Aorta (tissue), 5 donors: Measurements from ENCODE around the gene RGS9BP. TPM values are rescaled to one million over a fixed set of nuclear protein-coding genes. Genes with fewer than 3 reads are reported as not detected.

Experiments
- ATAC-seq: fragments of 200-7000 bp; cut with Tn5 transposase; one replicate; pipeline ENCODE4 v1.9.1; 2022; ENCODE audit warnings: moderate library complexity; ENCODE audit not compliant: low FRiP score
- DNase-seq, 2 donors: peaks; one replicate each; pipeline ENCODE4 v3.0.0-alpha.2; 2020
- H3K27ac ChIP-seq, 2 donors: one replicate each; pipeline ENCODE4 v1.5.1; 2013; ENCODE audit warnings: low read length in 2 of 2, mild to moderate bottlenecking in 2 of 2, moderate library complexity in 2 of 2, control low read depth in 1 of 2, inconsistent platforms in 1 of 2, low read depth in 1 of 2
- H3K27me3 ChIP-seq, 2 donors: one replicate each; pipeline ENCODE4 v1.6.1; 2013; ENCODE audit warnings: control low read depth in 1 of 2, low read length in 1 of 2, mild to moderate bottlenecking in 1 of 2, moderate library complexity in 1 of 2; ENCODE audit not compliant: insufficient read depth in 2 of 2, control insufficient read depth in 1 of 2
- H3K36me3 ChIP-seq, 2 donors: one replicate each; pipeline ENCODE4 v1.6.1; 2013; ENCODE audit warnings: control low read depth in 1 of 2, low read length in 1 of 2, mild to moderate bottlenecking in 1 of 2; ENCODE audit not compliant: insufficient read depth in 2 of 2, control insufficient read depth in 1 of 2
- H3K4me1 ChIP-seq, 2 donors: one replicate each; pipeline ENCODE4 v1.6.1; 2013; ENCODE audit warnings: low read length in 2 of 2, control low read depth in 1 of 2, mild to moderate bottlenecking in 1 of 2, moderate library complexity in 1 of 2; ENCODE audit not compliant: insufficient read depth in 2 of 2, control insufficient read depth in 1 of 2
- H3K4me3 ChIP-seq, 2 donors: one replicate each; pipeline ENCODE4 v1.5.1; 2013; ENCODE audit warnings: low read length in 2 of 2, control low read depth in 1 of 2, mild to moderate bottlenecking in 1 of 2
- H3K9me3 ChIP-seq: one replicate; pipeline ENCODE4 v1.6.1; 2013; ENCODE audit warnings: mild to moderate bottlenecking, low read length; ENCODE audit not compliant: control insufficient read depth
- WGBS, 2 donors: extraction: QIAGEN DNeasy Blood & Tissue Kit; methylation state at CpG; one replicate each; pipeline ENCODE4 v1.1.7; 2013; 5-methylcytosine and 5-hydroxymethylcytosine counted together
- intact Hi-C, 2 donors: fragments of 100-400 bp; cut with DNase I; formaldehyde crosslinking; loops; one replicate each; pipeline versions ENCODE4 v1.14.2 to v1.15.0; 2022
- polyA plus RNA-seq, 2 donors: library from polyadenylated mRNA; stranded (reverse); fragments of 200-250 nt; gene quantifications; one replicate each; pipeline ENCODE4 v1.2.3, GENCODE V29; 2013
- total RNA-seq, 2 donors: library from RNA; stranded (reverse); fragmentation: NEBNext Ultra II Directional; extraction: Animal tissue kit (Norgen Biotek cat#: 25700); gene quantifications; one replicate each; pipeline ENCODE4 v1.2.1, GENCODE V29; 2021
- donor health status: healthy with polysubstance abuse.
- donor health status: Bipolar disorder and iron deficiency.
- donor health status: DM: no; HTN: no; CAD: no.
- donor health status: DM: no; HTN: no; CAD: no.
- donor health status: DM: yes; HTN: yes; CAD: no.

The RGS9BP gene
- total and polyA plus RNA-seq, 4 donors: 0.25 TPM; not detected in 3

DNA sequence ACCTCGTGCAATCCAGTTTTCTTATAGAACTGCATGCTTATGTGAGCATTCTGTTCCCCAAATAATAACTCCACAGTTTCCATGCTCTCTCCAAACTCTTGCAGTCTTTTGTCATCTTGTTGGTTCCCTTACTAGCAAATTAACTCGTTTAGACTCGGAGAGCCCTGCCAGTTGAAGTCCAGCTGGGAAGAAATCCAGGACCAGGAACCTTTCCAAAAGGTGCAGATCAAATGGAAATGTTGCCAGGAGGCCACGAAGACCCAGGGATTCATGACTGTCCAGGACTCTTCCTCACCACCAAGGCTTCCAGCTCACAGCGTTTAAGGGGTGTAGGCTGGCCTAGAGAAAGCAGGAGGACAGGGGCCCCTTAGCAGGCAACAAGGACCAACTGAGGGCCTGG is 41.8 kb downstream of the RGS9BP start:
- 45 to 50% methylated on average over 5 of the region's 5 CpGs for WGBS, 2 donors
- DNase-seq: no peak
- Histone ChIP-seq H3K9me3 (no peaks in the 10 kb centered on the region), H3K27ac (no peak overlapping the region), H3K4me3 (no peak overlapping the region), H3K4me1 (no peaks in the 10 kb centered on the region), H3K27me3 (no peaks in the 10 kb centered on the region), H3K36me3 (peaks cover 2 to 3% of the 10 kb centered on the region in 2 donors)
- intact Hi-C loops: no loop called here
- ATAC-seq: no peak

DNA sequence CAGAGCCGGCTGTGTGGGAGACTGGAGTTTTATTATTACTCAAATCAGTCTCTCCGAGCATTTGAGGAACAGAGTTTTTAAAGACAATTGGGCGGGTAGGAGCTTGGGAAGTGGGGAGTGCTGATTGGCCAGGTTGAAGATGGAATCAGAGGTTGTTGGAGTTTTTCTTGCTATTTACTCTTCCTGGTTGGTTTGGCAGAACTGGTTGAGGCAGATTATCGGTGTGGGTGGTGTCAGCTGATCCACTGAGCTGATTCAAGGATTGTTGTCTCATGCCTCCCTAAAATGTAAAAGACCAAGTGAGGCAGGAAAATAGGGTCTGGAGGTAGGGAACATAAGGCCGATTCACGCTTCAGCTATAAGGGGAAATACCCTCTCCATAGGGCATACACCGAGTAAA is 42.6 kb downstream of the RGS9BP start:
- Histone ChIP-seq H3K36me3 (peaks cover 2 to 3% of the 10 kb centered on the region in 2 donors), H3K9me3 (no peaks in the 10 kb centered on the region)

DNA sequence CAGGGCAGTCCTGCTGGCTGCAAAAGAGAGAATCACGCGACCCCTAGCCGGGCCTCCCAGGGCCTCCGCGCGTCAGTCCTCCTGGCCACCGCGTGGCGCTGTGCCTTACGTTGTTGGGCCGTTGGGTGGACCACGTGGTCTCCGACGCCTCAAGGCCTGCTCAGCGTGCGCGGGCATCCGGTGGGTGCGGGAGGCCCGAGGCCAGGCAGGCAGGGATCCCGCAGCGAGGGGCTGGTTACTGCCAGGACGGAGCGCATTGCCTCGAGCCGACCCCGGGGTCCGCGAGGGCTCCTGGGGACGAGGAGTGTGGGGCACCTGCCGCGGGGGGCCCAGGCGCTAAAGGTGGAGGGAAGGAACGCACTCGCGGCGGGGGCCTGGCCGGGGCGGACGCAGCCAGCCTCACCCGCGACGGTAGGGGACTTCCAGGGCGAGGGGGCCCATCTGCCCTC is 44.0 kb downstream of the RGS9BP start, which contains the start of gene TDRD12:
Gene TDRD12, plus strand, starts transcription at position 157 of the 449 bp plus-strand sequence. CDS start 306 bp downstream, outside the sequence.
- no peak for DNase-seq
- H3K4me3 ChIP-seq: no peak within 1 kb of the TSS
- H3K36me3 ChIP-seq: peaks cover 0 to 3% of the 10 kb centered on the region in 2 donors
- no peaks in the 10 kb centered on the region for H3K4me1 ChIP-seq
- ATAC-seq: no peak
- intact Hi-C loops: no loop called here
- H3K27me3 ChIP-seq: no peaks in the 10 kb centered on the region
- WGBS, 2 donors: 88 to 92% methylated on average over 43 to 44 of the region's 44 CpGs
- H3K27ac ChIP-seq: no peak within 1 kb of the TSS
- H3K9me3 ChIP-seq: no peaks in the 10 kb centered on the region

More for the DNA sequence above, 42.6 kb downstream of the RGS9BP start:
- ATAC-seq: no peak
- Histone ChIP-seq H3K27me3 (no peaks in the 10 kb centered on the region), H3K27ac (no peak overlapping the region), H3K4me1 (no peaks in the 10 kb centered on the region), H3K4me3 (no peak overlapping the region)
- WGBS, 2 donors: 83 to 89% methylated on average over 7 of the region's 7 CpGs
- intact Hi-C loops: no loop called here
- DNase-seq: no peak

DNA sequence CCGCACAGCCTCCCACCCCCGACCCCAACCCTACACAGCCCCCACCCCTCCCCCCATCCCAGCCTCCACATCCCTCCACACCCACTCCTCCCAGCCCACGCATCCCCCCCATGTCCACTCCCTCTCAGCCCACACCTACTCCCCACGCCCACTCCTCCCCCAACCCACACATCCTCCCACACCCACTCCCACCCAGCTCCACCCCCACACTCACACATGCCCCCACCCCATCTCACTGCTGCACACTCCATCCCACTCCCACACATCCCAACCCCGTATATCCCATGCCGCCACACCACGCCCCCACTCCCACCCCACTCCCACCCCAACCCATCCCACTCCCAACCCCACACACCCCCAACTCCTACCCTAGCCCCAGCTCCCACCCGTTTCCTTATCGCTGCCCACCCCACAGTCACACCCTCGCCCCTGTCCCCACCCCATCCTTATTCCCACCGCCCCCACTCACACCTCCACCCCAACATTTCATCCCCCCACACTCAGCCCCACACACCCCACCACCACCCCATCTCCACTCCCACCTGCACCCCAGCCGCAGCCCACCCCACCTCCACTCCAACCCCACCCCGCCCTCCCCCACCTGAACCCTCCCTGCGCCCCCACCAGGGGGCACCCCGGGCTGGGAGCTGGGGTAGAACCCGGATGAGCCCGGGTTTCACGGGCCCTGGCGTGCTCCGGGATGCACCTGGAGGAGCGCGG is 44.7 kb downstream of the RGS9BP start:
- ATAC-seq (no peak), DNase-seq (no peak)
- Histone ChIP-seq H3K27ac (no peak overlapping the region), H3K4me1 (no peaks in the 10 kb centered on the region), H3K36me3 (no peaks in the 10 kb centered on the region), H3K27me3 (no peaks in the 10 kb centered on the region), H3K9me3 (no peaks in the 10 kb centered on the region), H3K4me3 (no peak overlapping the region)
- intact Hi-C loops: no loop called here
- WGBS, 2 donors: 95 to 97% methylated on average over 18 to 22 of the region's 22 CpGs

DNA sequence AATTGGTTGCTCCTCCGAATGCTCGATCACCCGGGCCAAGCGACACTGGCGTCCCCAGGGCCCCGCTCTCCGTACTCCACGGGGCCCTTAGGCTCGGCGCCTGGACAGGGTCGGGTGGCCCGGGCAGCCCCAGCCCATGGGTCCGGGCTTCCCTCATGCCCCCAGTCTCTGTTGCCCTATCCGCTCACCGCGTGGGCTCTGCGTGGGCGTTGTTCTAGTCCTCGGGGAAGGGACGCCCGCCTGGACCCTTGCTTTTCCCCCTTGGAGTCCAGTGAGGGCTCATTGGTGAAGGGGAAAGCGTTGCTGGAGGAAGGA is 45.2 kb downstream of the RGS9BP start:
- no peak overlapping the region for H3K4me3 ChIP-seq

More for the DNA sequence above, 45.2 kb downstream of the RGS9BP start:
- Histone ChIP-seq H3K4me1 (no peaks in the 10 kb centered on the region), H3K9me3 (no peaks in the 10 kb centered on the region), H3K27ac (no peak overlapping the region), H3K36me3 (no peaks in the 10 kb centered on the region), H3K27me3 (no peaks in the 10 kb centered on the region)
- no peak for ATAC-seq
- no peak for DNase-seq
- intact Hi-C loops: no loop called here
- 95 to 96% methylated on average over 22 of the region's 22 CpGs for WGBS, 2 donors

Other genes starting within 250 kb of the RGS9BP start
- gene PDCD5, start 94.7 kb upstream of the RGS9BP start, total RNA-seq: 10 to 100 TPM; 71.2 to 76.8 TPM
- gene PDCD5, start 94.7 kb upstream of the RGS9BP start, polyA plus RNA-seq: 100 to 1,000 TPM in 1 of 2 donors, 10 to 100 TPM in 1; 85.5 to 110 TPM
- 10 to 100 TPM; 28.8 to 30.9 TPM for gene ANKRD27, start 668 bp upstream of the RGS9BP start, total RNA-seq
- 10 to 100 TPM; 11.0 to 13.4 TPM for gene ANKRD27, start 668 bp upstream of the RGS9BP start, polyA plus RNA-seq
- gene NUDT19, start 16.0 kb downstream of the RGS9BP start, total RNA-seq: 1 to 10 TPM; 5.4 to 6.6 TPM
- gene NUDT19, start 16.0 kb downstream of the RGS9BP start, polyA plus RNA-seq: 1 to 10 TPM; 3.5 to 4.5 TPM
- gene TDRD12, start 43.9 kb downstream of the RGS9BP start, total RNA-seq: under 1 TPM in 1 of 2 donors, not detected in 1; 0.18 TPM
- under 1 TPM in 1 of 2 donors, not detected in 1; 0.03 TPM for gene TDRD12, start 43.9 kb downstream of the RGS9BP start, polyA plus RNA-seq
- gene SLC7A9, start 193.9 kb downstream of the RGS9BP start, total RNA-seq: 1 to 10 TPM in 1 of 2 donors, under 1 TPM in 1; 0.26 to 1.2 TPM
- gene SLC7A9, start 193.9 kb downstream of the RGS9BP start, polyA plus RNA-seq: 1 to 10 TPM in 1 of 2 donors, under 1 TPM in 1; 0.95 to 8.9 TPM